Hypothalamus (tissue), 51 donors: ENCODE results near the gene RBBP7.

Experiments used
- DNase-seq, 51 donors: peaks; one replicate each; lab custom pipeline; 2025; lab: John Stamatoyannopoulos, UW

The RBBP7 gene

GRCh38 chrX:16828124-16828908, 41.8 kb downstream of the RBBP7 start:
- no peak for DNase-seq

- DNase-seq, result no peak
Observed at GRCh38 chrX:16827225-16827624, 42.9 kb downstream of the RBBP7 start.

GRCh38 chrX:16826207-16826606, 44.0 kb downstream of the RBBP7 start:
- DNase-seq, result peak in 2 of 51 donors; percentile 5 to 23

DNA sequence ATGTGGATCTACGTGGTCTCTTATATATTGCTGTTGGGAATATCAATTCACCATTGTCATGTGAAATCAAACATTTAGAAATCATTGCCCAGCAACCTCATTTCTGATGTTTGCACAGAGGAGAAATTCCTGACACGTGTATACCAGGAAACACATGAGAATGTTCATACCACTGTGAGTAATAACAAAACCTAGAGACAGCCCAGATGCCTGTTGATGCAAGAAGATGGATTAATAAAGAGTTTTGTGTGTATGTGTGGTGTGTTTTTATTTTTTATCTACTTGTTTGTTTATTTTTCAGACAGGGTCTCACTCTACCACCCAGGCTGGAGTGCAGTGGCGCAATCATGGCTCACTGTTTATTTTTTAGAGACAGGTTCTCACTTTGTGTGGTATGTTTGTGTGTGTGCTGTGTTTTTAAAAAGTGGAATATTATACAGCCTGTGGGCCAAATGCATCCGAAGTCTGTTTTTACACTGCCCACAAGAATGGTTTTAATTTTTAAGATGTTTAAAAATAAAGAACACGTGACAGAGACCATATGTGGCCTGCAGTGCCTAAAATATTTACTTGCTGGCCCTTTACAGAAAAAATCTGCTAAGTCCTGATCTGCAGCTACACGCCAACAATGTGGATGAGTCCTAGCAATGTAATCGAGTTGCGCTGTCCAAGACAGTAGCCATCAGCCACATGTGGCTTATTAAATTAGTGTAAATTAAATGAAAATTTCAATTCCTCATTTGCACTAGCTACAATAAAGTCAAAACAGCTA, 44.7 kb downstream of the RBBP7 start:
- no peak for DNase-seq

DNA sequence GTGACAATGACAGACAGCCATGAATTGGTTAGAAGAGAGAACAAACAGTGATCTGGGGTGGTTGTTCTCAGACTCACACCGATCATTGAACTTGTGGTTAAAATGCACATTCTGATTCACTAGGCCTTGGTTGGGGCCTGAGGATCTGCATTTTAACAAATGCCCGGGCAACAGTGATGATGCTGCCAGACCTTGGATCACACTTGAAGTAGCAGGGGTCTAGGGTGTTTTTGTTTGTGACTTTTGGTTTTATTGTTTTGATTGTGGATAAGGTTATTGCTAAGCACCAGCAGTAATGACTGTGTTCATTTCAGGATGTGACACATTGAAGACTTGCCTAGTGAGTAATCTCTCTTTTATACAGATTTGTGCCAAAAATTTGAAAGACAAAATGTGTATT, 47.4 kb downstream of the RBBP7 start:
- DNase-seq, result no peak

- DNase-seq, result no peak
Observed at GRCh38 chrX:16819634-16820033, 50.5 kb downstream of the RBBP7 start.

GRCh38 chrX:16814597-16814996, 55.6 kb downstream of the RBBP7 start:
- no peak for DNase-seq

DNA sequence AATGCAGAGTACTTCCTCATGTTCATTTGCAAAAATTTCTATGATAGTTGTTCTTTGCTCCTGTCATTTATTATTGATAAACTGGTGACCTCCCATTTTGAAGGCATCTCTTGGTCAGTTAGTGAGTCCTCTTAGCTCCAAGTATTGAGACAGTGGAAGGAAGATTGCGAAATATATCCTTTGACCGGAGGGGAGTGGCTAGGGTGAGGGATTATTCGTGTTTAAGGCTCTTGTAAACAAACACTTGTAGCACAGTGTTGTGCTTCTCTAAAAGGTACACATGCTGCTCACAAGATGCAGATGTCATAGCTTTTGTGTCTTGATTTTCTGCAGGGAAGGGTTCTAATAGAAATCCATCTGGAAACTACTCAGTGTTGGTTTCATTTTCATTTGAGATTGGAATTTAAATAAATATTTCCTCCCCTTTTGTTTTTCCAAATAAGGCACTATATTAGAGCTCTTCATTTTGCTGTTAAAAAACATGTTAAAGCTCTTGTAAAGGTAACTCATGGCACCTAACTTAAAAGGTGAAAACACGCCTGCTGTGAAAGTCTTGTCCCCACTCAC, 62.1 kb downstream of the RBBP7 start:
- DNase-seq, result no peak

DNA sequence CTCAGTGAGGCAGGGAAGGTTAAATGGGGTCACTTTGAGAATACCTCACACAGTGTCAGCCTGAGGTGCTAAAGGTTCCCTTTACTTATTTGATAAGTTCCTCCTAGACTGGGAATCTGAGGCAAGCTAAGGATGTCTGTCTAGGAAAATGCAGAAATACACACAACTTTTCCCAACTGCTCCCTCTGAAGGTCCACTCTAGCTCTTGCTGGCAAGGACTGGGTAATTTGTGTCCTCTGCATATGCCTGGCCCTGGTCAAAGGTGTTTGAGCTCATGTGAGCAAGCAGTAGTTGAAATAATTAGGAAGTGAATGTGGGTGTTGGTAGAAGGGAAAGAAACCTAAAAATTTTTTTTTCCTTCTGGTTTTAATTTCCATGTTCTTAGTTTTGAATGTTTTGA, 62.6 kb downstream of the RBBP7 start:
- no peak for DNase-seq

DNA sequence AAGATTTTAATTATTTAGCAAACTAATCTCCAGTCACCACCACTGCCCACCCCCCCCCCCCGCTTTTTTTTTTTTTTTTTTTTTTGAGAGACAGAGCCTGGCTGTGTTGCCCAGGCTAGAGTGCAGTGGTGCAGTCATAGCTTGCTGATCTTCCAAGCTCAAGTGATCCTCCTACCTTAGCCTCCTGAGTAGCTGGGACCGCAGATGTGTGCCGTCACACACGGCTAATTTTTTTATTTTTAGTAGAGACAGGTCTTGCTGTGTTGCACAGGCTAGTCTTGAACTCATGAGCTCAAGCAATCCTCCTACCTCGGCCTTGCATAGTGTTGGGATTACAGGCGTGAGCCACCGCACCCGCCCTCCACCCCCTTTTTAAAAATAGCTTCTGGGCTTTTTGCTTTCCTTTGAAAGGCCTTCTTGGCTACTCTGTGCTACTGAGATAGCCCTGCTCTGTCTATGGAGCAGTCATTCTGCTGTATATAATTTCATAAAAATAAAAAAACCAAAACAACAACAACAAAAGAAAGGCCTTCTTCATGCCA, 65.2 kb downstream of the RBBP7 start:
- no peak for DNase-seq

DNA sequence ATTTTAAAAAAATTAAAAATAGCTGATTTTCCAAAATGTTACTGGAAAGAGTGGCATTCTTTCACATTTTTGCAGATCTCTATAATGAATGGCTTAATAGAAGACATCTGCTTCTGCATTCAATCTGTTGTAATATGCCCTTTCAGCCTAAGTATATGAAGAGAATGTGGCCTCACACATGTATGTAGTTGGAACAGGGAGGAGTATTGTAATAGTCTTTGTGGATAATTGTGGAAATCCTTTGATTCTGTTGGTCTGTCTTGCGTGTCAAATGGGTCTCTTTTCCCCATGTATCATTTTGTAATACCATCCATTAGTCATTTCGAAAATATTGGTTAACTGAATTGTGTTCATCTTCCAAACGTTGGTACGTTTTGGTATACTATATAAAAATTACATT, 72.3 kb downstream of the RBBP7 start:
- DNase-seq, result no peak

- peak in 21 of 51 donors; percentile 0 to 34 (median 4) for DNase-seq
Observed at GRCh38 chrX:16797358-16797757, 72.8 kb downstream of the RBBP7 start.

DNA sequence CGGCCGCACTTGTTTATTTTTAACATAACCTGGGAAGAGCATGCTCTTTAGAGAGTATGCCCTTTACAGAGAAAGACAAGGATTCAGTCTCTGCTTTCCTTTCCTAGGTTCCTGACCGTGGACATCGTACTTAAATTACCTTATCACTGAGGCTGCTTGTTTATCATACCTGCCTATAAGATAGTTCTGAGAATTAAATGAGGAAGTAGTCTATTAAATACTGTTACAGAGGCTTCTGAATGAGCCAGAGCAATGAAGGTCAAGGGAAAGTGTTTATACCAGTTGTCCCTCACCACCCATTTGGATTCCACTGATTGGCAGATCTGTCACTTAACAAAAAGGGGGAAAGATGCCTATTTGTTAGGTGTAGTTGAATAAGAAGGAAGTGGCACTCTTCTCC, 73.9 kb downstream of the RBBP7 start:
- DNase-seq, result no peak
